Activated CD8-positive, alpha-beta memory T cell treated with anti-CD3 and anti-CD28 coated beads for 24 hours (primary cell): ENCODE data around the gene LIMS2.
A peak's percentile ranks its signal among the peaks of the same experiment; 100 is the strongest.

Experiments used
- DNase-seq: peaks from one replicate; pipeline ENCODE4 v3.0.0-alpha.2; 2020

Gene LIMS2

DNA sequence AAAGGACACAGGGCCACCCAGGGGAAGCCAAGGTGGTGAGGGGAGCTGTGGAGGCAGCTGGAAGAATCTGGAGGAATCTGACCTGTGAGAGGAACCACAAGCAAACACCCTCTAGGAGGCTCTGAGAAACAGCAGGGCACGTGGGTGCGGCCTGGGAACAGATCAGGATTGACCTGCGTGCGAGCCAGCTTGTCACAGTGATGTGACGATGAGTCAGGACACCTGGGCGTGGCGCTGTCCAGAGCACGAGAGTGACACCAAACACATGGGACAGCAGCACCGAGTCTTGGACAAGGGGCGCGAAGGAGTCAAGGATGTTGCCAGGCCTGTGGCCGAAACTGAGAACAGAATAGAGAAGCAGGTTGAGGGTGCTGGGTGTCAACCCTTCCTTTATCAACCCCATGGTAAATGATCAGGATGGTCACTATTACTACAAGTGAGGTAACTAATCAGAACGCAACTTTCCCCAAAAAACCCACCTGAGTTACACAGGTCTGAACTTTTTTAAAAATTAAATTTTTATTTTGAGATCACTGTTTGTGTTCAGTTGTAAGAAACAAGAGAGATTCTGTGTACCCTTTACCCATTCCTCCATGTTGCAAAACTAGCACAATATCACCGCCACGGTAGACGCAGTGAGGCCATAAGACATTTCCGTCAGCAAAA, 25.3 kb upstream of the LIMS2 start:
- DNase-seq = no peak

DNA sequence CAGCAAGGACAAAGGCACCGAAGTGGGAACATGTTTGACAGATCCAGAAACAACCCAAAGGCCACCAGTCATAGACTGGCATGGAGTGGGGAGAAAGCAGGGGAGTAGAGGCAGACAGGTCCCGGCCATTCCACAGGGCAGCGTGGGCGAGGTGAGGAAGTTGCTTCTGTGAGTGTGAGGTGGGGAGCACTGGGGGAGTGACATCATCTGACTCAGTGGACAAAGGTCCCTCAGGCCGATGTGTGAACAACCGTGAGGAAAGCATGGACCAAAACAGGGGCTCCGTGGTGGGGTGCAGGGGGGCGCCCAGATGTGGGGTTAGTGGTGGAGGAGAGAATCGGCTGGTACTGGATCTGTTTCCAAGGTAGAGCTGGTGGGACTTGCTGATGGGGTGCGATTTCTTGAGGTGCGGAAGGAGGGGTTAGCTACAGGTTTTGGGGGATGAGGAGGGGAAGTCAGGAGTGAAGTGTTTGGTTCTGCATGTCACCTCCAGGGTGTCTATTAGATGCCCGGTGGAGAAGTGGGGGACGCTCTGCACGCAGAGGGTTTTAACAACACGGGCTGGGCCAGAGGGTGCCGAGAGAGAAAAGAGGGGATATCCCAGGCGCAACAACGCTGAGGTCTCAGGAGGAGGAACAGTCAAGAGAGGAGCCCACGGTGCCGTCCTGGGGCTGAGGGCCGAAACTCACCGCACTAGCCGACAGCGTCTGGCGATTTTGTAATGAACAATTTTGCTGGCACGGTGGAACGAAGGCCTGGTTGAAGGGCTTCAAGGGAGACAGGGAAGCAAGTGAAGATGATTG, 23.4 kb upstream of the LIMS2 start:
- no peak for DNase-seq

DNA sequence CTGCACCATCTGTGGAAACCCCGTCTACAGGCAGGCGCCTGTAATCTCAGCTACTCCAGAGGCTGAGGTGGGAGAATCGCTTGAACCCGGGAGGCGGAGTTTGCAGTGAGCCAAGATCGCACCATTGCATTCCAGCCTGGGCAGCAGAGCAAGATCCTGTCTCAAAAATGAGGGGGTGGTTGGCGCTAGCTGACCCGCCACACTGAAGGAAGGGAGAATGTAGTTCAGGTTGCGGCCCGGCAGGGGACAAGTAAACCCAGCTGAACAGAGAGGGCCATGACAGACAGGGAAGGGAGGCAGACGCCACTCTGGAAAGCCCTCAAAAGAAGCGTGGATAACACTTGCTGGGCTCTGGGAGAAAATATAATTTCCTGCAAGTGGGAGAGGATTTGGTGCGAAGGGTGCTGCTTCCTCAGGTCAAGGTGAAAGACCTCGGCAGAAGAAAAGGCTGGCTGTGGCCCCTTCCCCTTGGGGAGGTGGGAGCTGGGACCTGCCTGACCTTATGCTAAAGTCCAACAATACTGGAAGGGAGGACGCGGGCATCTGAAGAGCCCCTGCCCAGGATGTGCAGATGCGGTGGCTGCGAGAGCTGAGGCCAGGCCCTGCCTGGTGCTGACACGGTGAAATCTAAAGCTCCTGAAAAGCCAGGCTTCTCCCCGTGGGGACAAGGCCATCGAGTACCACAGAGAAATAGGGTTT, 22.3 kb upstream of the LIMS2 start:
- DNase-seq = no peak

DNA sequence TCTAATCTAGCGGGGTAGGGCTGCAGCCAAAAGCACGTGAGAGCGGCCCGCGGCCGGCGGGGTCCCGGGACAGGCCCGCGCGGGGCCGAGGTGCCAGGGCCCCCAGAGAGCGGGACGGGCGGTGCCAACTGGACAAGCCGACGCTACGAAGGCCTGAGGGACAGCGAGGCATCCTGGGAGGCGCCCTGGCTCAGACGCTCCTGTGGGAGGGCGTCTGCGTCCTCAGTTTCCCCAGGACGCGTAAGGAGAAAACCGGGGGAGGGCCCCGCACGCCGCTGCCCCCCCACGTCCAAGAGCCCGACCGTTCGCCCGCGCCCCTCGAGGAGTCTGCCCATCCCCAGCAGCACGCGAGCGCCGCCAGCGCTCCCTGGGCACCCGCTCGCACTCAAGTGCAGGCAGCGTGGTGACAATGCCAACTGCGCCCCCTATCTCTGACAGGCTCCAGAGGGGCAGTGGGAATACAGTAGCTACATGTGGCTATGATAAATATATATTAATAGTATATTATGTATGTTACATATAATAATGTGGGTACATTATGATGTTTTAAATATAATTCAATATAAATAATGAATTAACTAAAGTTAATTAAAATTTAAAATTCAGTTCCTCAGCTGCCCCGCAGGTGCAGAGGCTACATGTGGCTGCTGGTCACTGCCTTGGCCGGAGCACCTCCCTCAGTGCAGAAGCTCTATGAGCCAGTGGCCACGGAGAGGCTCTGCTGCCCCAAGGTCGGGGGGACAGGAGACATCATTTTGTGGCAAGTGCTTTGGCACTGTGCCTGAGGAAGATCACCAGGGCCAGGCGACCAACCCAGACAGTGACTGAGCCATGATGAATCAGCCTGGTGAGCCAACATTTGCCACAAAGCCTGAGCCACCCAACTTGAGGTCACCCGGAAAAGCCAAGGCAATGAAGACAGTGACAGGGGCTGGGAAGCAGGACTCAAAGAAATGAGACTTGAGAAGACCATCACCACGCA, 20.5 kb upstream of the LIMS2 start:
- DNase-seq = no peak

DNA sequence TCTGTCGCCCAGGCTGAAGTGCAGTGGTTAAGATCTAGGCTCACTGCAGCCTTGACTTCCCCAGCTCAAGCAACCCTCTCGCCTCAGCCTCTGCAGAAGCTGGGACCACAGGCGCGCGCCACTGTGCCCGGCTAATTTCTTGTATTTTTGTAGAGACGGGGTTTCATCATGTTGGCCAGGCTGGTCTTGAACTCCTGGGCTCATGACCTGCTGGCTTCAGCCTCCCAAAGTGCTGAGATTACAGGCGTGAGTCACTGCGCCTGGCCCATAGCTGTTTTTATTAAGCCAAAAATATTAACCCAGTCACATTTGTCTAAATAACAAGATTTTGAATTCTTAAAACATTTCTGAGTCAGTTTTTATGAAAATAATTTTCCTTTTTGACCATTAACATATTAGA, 19.7 kb upstream of the LIMS2 start:
- no peak for DNase-seq

DNA sequence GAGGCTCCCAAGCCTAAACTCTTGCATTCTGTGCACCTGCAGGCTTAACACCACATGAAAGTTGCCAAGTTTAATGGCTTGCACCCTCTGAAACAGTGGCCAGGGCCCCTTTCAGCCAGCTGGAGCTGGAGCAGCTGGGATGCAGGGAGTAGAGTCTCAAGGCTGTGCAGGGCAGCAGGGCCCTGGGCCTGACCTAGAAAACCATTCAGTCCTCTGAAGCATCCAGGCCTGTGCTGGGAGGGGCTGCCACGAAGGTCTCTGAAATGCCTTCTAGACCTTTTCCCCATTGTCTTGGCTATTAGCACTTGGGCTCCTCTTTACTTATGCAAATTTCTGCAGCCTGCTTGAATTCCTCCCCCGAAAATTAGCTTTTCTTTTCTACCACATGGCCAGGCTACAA, 15.4 kb upstream of the LIMS2 start:
- DNase-seq = no peak

DNA sequence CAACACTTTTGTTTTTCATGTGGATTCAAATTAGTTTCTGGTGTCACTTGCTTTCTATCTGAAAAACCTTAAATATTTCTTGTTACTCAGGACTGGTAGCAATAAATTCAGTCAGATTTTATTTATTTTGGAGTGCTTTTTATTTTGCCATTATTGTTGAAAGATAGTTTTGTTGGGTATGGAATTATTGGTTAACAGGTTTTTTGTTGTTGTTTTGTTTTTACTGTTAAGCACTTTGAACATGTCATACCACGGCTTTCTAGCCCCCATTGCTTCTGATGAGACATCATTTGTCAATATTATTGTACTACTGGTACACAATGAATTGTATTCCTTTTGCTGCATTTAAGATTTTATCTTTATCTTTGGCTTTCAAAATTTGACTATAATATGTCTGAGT, 13.1 kb upstream of the LIMS2 start:
- no peak for DNase-seq

DNA sequence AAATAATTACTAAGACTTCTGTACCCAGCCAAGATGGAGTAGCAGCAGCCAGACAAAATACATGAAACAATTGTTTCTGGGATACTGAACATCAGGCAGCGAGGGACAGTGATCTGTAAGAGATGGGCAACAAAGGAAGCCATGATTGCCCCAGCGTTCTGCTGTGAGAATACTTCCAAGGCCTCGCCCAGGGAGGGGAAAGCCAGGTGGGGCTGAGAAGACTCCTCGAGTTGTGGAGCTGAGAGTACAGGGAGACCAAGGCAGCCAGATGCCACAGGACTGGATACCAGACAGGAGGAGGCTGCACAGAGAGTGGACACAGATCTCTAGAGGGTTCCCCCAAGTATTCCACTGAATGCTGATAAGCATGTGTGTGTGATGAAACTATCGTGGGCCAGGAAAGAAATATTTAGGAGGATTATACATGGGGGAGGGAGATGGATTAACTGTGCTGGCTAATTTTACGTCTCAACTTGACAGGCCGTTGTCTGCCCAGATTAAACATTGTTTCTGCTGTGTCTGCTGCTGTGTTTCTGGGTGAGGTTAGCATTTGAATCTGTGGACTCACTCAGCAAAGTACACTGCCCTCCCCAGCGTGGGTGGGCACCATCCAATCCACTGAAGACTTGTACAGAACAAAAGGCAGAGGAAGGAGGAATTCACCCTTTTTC, 10.2 kb upstream of the LIMS2 start:
- no peak for DNase-seq

DNA sequence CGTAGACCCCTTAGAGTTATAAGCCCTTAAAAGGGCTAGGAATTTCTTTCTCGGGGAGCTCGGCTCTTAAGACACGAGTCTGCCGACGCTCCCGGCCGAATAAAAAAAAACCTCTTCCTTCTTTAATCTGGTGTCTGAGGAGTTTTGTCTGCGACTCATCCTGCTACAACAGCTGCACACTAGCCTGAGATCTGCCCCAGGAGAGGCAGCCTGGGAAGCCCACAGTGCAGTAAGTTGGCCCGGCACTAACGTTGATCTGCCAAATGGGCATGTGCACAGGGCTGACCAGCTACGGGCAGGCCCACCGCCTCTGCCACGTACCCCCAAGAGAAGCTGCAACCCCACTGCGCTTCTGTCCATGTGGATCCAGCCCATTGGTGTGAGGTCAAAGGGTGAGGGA, 8.4 kb upstream of the LIMS2 start:
- no peak for DNase-seq

DNA sequence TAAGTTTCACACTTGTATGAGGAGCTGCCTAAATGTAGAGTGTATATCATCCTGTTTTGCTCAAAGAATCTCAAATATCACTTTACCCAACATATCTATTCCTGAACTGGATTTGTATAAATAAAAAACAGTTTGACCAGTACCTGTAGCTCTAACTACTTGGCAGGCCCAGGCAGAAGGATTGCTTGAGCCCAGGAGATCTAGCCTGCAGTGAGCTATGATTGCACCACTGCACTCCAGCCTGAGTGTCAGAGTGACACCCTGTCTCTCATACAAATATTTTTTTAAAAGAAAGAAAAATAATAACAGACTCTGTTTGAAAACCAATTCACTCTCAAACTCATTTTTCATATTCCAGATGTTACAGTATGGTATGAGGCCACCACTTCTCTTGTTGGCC, 7.7 kb upstream of the LIMS2 start:
- DNase-seq = no peak

DNA sequence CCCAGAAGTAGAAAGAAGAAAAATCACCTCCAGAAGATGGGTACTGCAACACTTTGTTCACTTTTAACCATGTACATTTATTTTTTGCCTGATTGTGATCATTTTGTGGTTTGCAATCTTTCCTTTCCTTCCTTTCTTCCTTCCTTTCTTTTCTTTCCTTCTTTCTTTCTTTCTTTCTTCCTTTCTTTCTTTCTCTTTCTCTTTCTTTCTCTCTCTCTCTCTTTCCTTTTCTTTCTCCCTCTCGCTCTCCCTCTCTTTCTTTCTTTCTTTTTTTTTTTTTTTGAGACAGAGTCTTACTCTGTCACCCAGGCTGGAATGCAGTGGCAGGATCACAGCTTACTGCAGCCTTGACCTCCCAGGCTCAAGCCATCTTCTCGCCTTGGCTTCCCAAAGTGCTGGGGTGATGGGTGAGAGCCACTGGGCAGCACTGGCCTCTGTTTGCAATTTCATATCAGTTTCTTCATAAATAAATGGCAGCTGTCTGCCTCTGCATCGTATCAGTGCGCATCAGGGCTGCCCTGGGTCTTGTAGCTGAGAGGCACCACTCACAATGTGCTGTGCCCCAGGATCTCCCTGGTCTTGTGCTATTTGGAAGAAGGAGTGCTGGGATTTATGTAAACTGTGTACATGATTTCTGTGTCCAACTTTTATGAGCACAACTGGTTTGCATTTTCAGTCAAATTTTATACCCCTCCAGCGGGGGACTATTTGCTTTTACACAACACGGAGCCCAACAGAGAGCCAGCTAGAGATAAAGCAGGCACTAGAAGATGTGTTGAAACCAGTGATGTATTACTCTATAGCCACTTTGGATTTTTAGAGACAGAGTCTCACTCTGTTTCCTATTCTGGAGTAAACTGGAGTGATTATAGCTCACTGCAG, 6.9 kb upstream of the LIMS2 start:
- peak; percentile 19 for DNase-seq

DNA sequence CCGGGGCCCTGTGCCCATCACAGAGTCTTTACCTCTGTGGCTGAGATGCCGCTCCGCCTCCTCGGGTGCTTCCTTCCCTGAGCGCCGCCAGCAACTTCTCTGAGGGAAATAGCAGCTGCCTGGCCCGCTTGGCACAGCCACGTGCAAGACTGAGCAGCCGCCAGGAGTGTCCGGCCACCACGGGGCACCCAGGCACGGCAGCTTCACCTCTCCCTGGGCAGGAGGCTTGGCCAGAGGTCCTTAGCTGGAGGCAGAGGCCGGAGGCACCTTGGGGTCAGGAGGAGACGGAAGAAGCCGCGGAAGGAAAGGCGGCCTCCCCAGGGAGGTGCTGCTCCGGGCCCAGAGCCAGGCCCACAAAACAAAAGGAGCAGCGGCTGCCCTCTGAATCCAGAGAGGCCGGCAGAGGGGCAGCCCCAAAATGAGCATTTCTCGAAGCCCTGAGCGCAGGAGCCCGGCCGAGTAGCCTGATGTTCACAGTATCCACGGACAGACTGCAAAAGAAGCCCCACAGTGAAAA, 6.0 kb upstream of the LIMS2 start:
- DNase-seq = no peak

DNA sequence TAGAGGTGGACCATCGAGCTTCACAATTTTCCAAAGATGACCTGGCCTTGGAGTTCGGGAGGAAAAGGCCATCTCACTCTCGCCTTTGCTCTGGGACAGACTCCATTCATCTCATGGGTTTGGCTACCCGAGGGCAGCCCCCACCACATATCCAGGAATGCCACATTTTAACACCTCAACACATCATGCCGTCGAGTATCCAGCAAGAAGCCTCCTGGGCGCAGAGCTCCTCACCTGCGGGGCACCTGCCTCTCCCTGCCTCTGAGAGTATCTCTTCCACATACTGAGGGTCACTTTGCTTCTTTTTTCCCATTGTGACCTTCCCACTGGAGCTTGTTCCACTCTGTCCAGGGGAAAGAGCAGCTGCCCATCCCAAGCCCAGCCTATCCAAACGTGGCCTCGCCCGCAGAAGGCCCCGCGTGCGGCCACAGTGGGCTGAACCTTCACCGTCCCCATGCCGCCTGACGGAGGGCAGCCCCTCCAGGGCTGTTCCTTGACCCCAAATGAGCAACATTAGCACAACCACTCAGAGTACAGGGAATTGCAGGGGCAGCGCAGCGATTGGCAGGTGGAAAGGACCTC, 5.5 kb upstream of the LIMS2 start:
- peak; percentile 52 for DNase-seq

DNA sequence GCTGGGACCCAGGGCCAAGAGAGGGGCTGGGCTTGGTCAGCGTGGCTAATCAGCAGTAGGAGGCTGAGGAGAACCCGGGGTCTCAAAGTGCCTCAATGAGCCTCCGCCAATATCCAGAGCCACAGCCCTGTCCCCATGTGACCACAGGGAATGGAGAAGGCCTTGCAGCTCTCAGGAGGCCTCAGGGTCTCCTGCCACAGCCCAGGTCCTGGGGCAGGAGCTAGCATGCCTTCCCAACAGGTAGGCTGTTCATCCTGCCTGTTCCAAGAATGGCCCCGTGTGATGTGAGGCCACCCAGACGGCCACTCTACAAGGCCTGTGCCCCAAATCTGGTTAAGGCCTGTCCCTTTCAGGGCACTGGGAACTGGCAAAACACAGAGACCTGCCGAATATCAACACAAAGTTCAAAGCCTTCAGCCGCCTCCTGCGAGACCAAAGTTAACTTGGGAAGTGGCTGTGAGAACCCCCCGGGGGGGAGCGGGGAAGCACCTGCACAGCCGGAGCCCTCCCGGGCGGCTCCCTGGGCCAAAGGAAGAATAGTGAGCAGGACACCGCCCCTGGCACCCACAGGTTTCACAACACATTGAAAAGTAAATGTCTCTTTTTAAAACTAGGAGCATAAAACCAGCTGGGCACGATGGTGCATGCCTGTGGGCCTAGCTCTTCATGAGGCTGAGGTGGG, 4.5 kb upstream of the LIMS2 start:
- DNase-seq = no peak

DNA sequence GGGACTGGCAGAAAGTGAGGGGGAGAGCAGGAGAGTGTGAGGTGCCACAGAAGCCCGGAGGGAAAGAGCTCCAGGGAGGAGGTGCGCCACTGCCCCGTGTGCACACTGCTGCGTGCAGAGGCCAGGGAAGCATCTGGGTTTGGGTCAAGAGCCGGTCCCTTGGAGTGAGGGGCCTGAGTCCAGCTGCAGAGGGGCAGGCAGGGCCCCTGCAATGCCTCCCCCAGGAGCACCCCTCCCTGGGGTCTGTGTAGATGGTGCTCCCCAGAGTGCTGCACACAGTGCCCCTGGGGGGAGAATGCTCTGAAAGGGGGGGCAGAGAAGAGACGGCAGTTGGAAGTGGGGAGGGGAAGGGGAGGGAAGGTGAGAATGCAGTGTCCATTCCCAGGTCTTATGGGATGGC, 3.7 kb upstream of the LIMS2 start:
- DNase-seq = no peak

DNA sequence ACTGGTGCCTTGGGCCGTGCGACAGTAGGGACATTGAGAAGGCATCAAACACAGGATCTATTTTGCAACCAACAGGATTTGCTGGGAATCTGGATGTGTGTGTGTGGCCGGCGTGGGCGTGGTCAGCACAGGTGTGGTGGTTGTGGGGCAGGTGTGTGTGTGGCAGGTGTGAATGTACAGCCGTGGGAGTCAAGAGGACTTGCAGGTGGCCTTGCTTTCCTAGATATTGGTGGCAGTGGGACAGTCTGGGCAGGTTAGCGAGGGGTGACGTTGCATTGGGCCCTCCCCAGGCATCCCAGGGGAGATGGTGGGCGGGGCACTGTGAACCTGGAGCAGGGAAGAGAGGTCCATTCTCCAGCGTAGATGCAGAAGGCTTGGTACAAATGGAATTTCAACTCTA, 3.2 kb upstream of the LIMS2 start:
- no peak for DNase-seq

DNA sequence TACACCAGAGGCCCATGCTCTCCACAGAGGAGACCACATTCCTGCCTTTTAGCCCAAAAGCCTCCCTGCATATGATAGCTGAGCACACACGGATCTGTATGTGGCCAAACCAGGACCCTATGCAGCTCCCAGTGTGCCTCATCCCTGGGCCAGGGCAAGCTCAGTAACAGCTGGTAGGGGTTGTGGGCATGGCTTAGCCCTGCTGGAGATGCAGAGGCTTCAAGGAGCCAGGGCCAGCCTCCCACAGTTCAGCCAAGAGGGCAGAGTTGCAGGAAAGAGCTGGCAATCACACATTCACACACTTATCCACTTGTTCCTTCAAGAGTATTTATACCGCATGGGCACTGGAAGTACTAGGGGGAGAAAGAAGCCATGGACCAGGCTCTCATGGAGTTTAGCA, 1.6 kb upstream of the LIMS2 start:
- no peak for DNase-seq

DNA sequence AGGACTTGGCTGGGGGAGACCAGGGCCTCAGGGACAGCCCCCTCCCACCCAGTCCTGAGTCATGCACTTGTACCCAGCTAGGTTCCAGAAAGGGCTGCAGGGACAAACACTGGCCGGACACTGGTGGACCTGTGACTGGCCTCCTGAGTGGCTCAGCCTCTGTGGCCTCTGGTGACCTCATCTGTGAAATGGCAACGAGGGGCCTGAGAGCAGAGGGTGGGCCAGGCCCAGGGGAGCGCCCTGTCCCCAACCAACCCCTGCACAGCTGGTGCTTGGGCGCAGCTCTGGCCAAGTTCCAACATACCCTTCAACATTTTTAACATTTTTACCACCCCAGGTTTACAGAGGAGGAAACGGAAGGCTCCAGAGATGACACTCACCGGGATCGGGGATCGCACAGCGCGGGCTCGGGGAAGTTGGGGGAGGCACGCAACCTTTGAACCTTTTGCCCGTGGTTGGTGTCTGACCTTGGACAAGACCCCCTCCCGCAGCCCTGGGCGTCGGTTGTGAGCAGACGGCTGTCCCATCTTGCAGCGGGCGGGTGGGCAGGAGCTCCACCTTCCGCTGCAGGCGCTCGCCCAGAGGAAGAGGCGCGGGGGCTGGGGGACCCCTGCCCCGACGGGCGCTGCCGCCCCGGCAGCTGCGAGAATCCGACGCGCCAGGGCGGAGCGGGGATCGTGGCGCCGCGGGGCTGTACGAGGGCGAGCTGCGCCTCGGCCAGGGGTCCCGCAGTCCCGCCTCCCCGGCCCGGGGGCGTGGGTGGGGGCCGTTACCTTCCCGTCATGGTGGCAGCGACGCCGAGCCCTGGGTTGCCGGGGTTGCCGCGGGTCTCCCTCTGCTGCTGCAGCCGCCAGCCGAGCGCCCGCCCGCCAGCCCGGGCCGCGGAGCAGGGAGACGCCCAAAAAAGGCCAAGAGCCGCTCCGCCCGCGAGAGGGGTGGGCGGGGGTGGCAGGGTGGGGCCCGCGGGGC, 805 bp downstream of the LIMS2 start:
- peak; percentile 67 for DNase-seq
